Kidney capillary endothelial cell (primary cell): ENCODE results near the gene PKIB.
A peak's percentile ranks its signal among the peaks of the same experiment; 100 is the strongest.
"Not testable (repeated sequence)": the region's sequence is repeated elsewhere in the genome, so short reads cannot be mapped to it uniquely, and the experiment has no call there.

ENCODE experiments used
- DNase-seq: peaks from one replicate; pipeline ENCODE4 v3.0.0-alpha.2; 2018; ENCODE audit warnings: low spot score

PKIB gene, protein sequence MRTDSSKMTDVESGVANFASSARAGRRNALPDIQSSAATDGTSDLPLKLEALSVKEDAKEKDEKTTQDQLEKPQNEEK

GRCh38 chr6:122609881-122610689 is at the start of gene PKIB:
Gene PKIB, plus strand, starts transcription at chr6:122610405. Its CDS starts 107,390 bp downstream, at chr6:122717795.
- DNase-seq, result peak; percentile 49

DNA sequence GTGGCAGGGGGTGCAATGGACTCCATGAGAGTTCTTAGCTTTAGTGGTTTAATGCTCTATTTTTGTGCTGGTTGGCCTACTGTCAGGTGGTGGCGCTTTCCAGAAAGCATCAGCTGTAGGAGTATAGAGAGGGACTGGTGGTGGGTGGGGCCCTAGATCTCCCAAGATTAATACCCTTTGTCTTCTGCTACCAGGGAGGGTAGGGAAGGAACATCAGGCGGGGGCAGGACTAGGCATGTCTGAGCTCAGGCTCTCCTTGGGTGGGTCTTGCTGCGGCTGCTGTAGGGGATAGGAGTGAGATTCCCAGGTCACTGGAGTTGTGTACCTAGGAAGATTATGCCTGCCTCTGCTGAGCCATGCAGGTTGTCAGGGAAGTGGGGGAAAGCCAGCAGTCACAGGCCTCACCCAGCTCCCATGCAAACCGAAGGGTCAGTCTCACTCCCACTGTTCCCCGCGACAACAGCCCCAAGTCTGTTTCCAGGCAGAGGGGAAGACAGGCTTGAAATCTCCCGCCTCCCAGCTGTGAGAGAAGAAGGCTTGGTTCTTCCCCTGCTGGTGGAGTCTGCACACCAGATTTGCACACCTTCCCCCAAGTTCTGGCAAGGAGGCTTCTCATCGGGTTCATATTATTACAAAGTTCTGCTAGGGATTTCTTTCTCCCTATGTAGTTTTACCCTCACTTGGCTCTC is 46.7 kb upstream of the PKIB start:
- DNase-seq, result no peak

DNA sequence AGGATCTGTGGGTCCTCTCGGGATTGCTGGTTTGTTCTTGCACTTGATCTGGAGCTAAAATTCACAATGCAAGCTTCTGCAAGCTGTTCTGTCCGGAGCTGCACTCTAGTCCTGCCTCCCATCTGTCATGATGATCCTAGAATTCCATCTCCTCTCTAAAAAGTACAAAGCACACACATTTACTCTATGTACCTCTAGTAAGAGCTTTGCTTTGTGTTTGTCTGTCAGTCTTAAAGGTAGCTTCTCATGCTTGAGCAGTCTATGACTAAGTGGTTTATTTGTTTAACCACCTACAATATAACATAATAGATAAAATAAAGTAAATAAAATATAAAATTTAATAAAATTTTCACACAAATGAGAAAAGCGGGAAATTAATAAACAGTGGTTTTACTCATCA is 46.0 kb upstream of the PKIB start:
- DNase-seq, result no peak

GRCh38 chr6:122565708-122566107 is 44.5 kb upstream of the PKIB start:
- DNase-seq, result no peak

- DNase-seq, result no peak
These were observed 43.2 kb upstream of the PKIB start for GRCh38 chr6:122567034-122567433.

GRCh38 chr6:122568350-122568749 is 41.9 kb upstream of the PKIB start:
- no peak for DNase-seq

- DNase-seq, result no peak
These were observed 41.4 kb upstream of the PKIB start for GRCh38 chr6:122568797-122569221.

DNA sequence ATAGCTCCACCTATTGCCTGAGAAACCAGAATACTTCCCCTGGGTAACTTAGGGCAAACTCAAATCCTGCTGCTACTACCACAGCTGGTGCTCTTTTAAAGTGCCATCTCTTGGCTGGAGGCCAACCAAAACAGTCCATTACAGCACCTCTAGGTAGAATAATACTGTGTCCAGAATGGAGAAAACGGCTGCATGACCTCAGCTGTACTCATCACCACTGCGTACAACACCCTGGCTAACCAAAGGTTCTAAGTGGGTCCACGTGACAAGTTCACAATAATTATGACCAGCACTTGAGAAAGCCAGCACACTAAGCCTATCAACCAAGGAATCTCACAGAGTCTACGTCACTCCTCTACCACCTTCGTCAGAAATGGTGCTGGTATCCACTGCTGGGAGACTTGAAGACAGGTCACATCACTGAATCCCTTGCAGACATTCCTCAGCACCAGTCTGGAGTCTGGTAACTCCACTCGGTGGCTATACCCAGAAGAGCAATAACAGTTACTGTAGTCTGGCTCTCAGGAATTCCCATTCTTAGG is 40.9 kb upstream of the PKIB start:
- DNase-seq, result no peak

DNA sequence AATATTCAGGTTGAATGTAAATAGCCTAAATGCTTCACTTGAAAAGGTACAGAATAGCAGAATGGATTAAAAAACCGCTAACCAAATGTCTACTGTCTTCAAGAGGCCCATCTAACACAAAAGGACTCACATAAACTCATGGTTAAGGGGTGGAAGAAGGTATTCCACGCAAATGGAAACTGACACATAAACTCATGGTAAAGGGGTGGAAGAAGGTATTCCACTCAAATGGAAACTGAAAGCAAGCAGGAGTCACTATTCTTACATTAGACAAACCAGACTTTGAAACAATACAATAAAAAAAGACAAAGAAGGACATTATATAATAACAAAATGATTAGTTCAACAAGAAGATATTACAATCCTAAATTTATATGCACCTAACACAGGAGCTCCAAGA is 38.3 kb upstream of the PKIB start:
- no peak for DNase-seq

DNA sequence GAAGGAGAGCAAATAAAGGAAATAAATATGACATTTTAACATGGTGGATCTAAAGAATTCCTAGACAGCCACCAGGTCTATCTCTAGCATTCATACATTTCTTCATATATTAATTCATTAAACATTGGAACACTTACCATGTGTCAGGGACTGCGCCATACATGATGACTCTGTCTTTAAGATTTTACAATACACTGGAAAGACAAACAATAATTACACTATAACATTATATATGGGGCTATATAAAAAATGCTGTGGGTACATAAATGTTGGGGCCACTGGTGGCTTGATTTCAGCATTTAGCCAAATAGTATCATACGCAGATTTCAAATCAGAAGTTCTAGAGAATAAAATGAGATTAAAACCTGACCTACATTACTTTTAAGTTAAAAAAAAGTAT is 33.3 kb upstream of the PKIB start:
- DNase-seq, result no peak

GRCh38 chr6:122578961-122579360 is 31.2 kb upstream of the PKIB start:
- no peak for DNase-seq

- DNase-seq, result no peak
These were observed 29.5 kb upstream of the PKIB start for GRCh38 chr6:122580737-122581136.

DNA sequence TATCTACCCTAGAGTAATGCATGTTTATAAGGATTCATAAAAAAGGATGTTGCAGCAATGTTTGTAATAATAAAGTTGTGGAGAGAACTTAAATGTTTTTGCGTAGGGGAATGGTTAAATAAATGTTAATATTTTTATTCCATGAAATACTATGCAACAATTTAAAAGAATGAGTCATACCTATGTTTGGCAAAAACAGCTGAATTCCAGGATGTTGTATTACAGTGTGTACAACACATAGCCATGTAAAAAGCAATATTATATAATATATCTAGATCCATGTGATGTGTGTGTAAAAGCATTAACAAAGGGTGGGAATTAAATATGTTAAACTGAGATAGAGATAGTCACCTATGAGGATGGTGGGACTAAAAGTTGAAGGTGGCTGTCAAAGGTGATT is 21.1 kb upstream of the PKIB start:
- no peak for DNase-seq

GRCh38 chr6:122598295-122598694 is 11.9 kb upstream of the PKIB start:
- DNase-seq, result not testable (repeated sequence)

- no peak for DNase-seq
These were observed 5.5 kb upstream of the PKIB start for GRCh38 chr6:122604676-122605075.

DNA sequence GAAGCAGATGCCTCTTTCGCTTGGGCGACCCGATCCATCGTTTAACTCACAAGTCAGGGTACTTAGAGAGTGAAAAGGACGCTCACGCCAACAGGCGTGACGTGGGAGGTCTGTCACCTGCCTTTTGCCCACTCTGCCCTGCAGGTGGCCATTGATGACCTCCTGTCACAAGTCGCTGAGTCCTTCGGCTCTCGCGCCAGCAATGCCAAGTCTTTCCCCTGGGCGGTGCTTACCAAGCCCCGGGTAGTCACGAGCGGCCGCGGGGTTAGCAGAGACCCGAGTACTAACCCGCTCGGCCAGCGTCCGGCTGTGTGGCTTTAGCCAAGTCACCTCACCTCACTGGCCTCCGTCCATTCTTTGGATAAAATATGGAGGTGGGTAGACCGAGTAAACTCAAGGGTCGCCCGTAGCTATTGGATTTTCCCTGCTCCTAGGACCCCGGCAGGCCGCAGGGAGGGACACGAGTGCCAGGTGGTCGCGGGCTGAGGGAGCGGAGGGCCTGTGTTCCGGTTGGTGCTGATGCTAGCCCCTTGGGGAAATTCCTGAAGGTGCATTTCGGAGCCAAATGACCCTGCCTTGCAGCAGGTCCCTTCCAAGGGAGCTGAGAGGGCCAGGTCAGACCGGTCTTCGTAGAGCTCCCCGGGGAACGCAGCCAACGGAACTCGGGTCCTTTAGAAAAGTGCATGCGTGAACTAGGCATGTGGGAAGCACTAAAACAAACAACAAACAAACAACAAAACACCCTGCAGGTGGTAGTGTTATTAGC is 668 bp downstream of the PKIB start:
- peak; percentile 7 for DNase-seq

- no peak for DNase-seq
These were observed 2.6 kb downstream of the PKIB start for GRCh38 chr6:122612838-122613237.

GRCh38 chr6:122614303-122614702 is 4.1 kb downstream of the PKIB start:
- DNase-seq, result no peak

GRCh38 chr6:122615409-122615808 is 5.2 kb downstream of the PKIB start:
- DNase-seq, result no peak

DNA sequence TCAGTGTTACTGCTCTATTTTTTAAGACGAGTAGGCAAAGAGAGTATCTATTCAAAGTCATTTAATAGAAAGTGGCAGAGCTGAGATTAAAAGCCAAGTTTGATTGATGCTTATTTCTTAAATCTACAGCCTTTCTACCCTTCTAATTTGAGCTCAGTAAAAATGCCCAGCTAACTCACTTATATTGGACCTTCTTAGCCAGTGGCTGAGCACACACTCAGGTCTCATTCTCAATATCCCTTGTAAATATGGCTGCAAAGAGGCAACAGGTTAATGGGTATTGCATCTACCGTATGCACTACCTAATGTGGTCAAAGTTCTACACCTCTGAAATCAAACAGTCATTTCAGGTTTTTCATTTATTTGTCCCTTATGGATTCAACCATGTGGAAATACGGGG is 6.7 kb downstream of the PKIB start:
- DNase-seq, result no peak

DNA sequence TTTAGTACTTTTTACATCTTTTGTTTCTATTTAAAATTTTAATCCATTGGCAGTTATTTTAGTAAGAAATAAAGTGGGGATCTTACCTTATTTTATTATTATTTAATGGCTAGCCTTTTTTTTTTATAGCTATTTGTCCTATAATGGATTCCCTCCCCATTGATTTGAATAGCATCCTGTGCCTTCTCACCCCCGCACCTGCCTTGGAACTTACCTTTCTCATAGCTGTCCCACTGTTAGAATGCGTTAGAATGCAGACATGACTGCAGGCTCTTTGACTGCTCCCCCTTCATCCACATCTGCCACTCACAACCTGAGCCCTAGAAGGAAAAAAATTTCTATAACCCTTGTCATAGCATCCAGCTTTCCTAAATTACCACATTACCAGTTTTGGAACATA is 9.1 kb downstream of the PKIB start:
- no peak for DNase-seq

DNA sequence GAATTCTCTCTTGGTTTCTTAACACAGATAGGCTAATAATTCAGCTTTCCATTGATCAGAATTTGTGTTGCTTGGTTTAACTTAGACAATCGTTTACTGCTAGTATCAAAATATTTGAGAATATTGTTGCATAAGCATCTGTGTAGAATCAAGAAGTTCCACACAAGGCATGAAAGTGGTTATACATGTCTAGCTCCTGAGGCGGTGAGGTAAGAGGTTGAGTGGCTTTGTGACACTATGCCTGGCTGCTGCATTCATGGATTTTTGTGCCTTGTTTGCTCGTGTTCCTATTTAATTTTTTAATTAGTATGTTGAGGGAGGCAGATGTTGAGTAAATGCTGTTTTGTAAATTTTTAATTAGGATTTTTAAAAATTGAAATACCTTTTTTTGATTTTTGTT is 10.2 kb downstream of the PKIB start:
- no peak for DNase-seq
